CD1c-positive myeloid dendritic cell (primary cell): ENCODE measurements around the gene B3GALT5.

ENCODE experiments used
- DNase-seq: peaks from one replicate; pipeline ENCODE4 v3.0.0-alpha.2; 2016; ENCODE audit errors: extremely low spot score

B3GALT5 gene

DNA sequence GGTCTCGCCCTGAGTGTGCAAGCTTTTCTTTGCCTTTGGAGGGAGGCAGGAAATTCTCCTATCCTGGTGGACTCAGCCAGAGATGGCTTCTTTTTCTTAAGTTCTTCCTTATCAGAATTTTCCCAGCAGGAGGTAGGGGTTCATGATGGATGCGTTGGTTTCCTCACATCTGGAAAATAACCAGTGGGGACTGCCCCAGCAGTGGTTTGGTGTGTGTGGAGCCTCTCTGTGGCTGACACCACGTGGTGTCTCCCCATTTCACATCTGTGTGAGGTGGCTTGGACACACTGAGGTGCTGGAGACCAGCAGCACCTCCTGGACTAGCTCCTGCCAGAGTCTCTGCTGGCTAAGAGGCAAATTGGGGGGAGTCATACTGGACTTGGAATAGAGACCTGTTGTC is 32.6 kb downstream of the B3GALT5 start:
- DNase-seq, result no peak

DNA sequence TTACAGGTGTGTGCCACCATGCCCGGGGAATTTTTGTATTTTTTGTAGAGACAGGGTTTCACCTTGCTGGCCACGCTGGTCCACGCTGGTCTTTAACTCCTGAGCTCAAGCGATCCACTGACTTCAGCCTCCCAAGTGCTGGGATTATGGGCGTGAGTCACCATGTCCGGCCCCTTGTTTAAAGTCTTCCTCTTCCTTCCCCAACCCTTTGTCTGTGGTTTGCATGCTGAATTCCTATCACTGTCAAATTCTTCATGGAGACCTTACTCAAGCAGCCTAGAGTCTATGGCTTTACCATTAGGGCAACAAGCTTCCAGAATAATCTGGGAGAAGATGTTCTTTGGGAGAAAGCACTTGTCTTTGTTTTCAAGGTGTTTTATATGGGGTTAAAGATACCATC is 34.7 kb downstream of the B3GALT5 start:
- no peak for DNase-seq

DNA sequence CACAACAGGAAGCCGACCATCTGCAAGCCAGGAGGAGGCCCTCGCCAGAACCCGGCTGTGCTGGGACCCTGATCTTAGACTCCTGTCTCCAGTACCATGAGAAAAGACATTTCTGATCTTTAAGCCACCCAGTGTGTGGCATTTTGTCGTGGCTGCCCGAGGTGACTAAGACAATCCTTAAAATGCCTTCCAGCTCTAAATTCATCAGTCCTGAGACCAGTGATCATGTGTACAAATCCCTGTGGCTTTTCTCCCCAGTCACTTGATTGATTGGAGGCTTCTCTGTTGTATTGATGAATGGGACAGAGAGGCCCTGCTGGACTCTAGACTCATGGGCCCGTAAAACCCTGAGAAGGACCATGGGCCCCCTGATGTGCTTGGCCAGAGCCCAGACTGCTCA is 36.1 kb downstream of the B3GALT5 start:
- no peak for DNase-seq

DNA sequence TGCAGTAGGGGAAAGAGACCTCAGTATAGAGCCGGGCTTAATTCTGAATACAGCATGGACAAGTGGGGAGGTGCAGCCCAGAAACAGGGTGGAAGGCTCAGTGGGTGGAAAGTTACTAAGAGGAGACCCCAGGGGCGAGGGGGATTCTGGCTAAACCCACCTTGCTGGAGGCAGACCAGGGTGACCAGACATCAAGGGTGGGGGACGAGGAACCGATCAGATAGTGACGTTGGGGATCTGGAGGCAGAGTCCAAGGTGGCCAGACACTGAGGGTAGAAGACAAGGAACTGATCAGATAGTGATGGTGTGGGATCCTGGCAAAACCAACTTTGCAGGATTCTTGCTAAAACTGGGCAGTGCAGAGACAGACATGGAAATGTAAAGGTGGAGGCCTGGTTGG is 36.8 kb downstream of the B3GALT5 start:
- DNase-seq, result no peak

DNA sequence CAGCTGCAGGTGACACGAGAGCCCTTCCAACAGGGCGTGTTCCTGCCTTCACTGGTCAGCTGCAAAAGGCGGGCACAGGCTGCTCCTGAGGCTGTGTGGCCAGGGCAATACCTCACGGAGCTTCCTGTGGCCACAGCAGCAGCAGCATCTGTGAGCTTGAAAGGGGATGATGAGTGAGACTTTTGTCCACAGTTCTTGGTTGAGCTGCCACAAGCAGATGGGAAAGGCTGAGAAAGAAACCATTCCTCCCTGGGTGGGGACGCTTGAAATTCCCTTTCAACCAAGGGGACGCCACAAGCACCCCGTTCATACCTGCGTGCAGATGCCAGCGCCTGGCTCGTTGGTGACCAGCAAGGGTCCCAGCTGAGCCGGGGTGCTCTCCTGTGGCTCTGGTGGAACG is 37.6 kb downstream of the B3GALT5 start:
- DNase-seq, result no peak

DNA sequence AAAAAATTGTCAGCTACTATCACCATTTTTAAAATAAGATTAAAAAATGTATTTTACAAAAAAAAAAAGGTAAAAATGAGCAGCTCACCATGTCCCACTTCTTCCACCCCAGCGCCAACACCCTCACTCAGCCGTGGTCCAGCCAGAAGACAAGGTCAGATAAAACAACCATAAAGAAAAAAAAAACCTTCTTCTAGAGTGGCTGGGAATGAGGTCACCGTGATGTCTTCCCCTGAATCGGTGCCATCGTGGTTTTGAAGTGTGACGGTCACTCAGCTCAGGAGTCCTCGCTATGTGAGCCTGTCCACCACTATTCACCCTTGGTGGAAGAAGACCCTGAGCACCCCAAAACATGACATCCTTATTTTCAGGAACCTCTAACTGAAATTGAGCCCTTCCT is 38.1 kb downstream of the B3GALT5 start:
- DNase-seq, result no peak

DNA sequence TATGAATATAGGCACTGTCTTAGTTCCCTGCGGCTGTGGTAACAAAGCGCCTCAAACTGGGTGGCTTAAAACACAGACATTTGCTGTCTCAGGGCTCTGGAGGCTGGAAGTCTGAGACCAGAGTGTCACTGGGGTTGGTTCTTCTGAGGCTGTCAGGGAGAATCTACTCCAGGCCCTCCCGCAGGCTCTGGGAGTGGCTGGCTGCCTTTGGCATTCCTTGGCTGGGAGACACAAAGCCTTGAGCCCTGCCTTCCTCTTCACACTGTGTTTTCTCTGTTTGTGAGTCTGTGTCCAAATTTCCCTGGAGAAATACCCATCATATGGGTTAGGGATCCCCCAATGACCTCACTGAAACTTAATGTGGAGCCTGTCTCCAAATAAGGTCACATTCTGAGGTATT is 38.5 kb downstream of the B3GALT5 start:
- no peak for DNase-seq

DNA sequence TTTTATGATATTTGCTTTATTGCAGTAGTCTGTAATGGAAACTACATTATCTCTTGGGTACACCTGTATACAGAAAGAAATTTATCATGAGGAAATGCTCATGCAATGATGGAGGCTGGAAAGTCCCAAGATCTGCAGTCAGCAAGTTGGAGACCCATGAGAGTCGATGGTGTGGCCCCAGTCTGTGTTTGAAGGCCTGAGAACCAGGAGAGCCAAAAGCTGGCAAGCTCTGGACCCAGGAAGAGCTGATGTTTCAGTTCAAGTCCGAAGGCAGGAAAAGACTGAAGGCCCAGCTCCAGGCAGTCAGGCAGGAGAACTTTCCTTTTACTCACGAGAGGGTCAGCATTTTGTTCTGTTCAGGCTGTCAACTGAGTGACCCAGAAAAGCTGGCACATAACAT is 42.2 kb downstream of the B3GALT5 start:
- no peak for DNase-seq

DNA sequence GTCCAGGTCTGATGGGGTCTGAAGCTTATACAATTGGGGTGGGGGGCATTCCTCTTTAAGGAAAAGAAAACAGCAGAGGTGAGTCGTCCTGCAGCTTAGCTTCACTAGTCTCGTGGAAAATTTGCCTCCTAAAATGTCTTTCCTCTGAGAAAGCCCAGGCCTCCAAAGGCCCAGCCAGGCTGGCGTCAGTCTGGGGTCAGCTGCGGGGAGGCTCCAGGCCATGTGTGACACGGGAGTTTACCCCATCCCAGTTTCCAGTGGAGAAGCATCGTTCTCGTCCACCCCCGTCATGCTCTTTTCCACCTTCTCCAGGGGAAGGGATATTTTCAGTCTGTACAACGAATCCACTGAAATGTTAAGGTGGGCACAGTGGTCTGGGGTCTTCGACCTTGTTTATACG is 42.8 kb downstream of the B3GALT5 start:
- DNase-seq, result no peak

DNA sequence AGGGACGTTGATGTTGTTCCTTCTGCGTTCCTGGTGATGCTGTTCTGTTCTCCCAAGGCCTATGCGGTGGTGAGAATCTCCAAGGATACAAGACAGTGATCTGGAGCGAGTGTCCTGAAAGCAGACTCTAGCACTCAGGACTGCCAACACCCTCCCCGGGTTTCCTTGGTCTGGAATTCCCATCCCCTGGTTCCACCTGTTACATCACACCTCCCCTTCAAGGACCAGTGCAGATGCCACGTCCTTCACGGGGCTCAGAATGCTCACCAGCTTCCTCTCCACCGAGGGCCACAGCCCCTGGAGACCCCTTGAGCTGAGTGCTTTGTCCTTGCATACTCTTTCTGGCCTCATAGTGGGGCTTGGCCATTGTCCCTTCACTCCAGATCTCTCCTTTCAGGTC is 43.5 kb downstream of the B3GALT5 start:
- no peak for DNase-seq

DNA sequence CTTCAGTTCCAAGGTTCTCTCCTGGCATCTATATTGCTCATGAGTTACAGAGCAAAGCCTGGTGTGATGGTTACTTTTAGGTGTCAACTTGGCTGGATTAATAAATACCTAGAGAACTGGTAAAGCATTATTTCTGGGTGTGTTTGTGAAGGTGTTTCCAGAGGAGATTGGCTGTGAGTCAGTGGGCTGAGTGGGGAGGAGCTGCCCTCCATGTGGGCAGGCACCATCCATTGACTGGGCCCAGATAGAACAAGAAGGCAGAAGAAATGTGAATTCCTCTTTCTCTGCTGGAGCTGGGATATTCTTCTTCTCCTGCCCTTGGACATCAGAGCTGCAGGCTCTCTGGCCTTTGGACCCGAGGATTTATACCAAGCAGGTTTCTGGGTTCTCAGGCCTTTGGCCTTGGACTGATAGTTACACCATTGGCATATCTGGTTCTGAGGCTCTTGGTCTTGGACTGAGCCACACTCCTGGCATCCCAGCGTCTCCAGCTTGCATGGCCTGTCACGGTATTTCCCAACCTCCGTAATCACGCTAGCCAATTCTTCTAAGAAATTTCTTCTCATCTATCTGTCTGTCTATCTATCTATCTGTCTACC is 44.5 kb downstream of the B3GALT5 start:
- no peak for DNase-seq

DNA sequence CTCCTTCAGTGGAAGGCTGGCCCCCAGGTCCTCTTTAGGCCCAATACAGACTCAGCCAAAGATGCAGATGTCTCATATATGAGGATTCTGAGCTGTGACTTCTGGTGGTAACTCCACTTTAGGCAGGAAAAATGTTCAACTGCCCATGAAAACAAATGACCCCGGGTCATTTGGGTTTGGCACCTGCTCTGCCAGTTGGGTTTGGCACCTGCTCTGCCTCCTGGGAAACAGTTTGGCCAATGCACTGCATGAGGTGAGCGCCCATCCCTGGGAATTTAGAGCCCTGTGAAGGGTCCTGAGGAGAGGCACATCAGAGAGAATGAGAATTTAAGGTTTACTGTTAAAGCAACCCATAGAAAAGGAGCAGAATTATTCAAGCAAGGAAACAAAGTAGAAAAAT is 45.3 kb downstream of the B3GALT5 start:
- no peak for DNase-seq

DNA sequence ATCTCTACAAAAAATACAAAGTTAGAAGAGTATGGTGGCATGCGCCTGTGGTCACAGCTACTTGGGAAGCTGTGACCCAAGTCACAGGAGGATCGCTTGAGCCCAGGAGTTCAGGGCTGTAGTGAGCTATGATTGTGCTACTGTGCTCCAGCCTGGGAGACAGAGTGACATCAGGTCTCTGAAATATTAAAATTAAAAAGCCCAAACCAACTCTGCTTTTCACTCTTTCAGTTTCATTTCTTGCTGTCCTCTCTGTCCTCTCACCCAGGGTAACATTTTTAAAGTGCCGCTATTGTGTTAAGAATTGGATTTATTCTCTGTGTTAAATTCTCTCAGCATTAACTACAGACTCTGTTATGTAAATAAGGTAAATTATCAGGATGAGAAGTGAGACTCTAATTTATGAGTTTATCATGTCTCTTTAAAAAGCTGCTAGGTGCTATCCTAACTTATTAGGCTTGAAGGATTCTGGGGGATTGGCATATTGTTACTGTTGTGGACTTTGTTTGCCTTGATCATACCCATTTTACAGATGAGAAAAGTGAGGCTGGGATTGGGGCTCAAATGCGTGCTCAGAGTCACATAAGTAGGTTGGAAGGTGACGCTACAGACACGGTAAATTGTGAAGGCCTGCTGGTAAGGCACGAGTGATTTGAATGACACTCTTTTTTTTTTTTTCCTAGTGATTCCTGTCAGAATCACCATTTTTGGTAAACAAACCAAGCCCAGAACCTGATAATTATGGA is 46.5 kb downstream of the B3GALT5 start:
- DNase-seq, result no peak

DNA sequence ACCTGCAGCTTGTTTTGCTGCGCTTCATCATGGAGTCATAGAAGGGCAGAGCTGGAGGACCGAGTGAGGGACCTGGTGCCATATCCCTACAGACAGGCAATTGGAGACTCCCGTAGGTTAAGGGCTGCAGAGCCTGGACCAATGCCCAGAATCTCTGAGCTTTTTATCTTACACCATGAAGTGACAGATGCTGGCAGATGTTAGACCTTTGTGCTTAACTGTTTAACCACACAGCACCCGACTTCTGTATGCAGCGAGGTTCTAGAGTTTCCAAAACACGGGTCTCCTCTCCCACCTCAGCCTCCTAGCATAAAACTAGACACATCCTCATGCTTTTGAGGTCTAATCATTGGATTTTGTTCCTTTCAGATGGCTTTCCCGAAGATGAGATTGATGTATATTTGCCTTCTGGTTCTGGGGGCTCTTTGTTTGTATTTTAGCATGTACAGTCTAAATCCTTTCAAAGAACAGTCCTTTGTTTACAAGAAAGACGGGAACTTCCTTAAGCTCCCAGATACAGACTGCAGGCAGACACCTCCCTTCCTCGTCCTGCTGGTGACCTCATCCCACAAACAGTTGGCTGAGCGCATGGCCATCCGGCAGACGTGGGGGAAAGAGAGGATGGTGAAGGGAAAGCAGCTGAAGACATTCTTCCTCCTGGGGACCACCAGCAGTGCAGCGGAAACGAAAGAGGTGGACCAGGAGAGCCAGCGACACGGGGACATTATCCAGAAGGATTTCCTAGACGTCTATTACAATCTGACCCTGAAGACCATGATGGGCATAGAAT is 47.6 kb downstream of the B3GALT5 start:
- DNase-seq, result no peak

DNA sequence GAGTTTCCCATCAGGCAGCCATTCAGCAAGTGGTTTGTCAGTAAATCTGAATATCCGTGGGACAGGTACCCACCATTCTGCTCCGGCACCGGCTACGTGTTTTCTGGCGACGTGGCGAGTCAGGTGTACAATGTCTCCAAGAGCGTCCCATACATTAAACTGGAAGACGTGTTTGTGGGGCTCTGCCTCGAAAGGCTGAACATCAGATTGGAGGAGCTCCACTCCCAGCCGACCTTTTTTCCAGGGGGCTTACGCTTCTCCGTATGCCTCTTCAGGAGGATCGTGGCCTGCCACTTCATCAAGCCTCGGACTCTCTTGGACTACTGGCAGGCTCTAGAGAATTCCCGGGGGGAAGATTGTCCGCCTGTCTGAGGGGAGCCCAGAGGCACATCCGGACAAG is 48.4 kb downstream of the B3GALT5 start:
- DNase-seq, result no peak

DNA sequence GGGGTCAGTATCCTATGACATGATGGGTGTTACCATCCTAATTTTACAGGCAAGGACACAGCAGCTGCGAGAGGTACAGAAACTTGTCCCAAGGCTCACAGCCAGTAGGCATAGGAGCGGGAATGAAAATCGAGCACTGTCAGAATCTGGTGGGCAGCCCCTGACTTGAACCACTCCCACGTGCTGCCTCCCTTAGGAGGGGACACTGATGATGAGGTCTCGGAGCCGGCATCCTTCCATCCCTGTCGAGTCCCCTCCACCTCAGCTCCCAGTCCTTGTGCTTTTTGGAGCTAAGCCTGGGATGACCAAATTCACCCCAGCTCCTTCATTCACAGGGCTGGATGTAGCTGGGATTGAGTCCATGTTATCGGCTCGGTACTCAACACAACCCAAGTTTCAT is 49.0 kb downstream of the B3GALT5 start:
- DNase-seq, result no peak

DNA sequence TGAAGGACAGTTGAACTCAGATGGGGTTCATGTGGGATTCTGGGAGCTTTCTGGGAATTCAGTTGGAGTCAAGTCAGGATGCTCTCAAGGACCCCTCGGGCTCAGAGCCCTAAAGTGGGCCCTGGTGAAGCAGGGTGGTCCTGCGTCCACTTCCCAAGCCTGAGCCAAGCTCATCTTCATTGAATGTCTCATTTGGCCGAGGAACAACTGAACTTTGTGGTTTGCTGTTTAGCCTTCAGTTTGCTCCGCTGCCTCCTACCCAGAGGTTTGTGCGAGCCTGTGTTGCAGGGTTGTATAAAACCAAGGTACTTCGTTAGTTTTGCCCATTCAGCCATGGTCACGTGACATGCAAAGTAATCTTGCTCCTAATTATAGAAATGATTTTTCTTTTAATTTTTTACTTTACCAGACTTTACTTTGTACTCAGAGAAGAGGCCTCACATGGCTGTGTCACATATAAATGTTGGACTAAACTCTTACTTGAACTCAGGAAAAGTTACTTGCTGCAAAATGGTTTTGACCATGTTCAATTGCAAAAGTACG is 49.7 kb downstream of the B3GALT5 start:
- DNase-seq, result no peak

DNA sequence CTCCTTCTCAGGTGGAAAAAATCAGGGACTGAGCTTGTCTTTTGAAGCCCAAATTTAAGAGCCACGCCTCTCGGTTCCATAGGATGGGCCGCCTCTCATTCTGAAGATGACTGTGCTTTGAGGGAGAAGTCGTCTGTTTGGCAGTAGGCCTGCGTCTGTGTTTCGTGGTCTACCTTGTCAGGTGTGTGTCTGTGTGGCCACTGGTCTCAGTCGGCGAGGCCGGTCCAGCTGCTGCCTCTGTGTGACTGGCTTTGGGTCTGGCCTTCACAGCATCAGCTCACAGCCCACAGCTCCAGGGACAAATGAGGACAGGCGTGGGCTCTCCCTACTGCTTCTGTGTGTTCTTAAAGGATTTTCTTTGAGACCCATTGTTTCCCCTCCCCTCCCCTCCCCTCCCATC is 50.3 kb downstream of the B3GALT5 start:
- DNase-seq, result no peak

DNA sequence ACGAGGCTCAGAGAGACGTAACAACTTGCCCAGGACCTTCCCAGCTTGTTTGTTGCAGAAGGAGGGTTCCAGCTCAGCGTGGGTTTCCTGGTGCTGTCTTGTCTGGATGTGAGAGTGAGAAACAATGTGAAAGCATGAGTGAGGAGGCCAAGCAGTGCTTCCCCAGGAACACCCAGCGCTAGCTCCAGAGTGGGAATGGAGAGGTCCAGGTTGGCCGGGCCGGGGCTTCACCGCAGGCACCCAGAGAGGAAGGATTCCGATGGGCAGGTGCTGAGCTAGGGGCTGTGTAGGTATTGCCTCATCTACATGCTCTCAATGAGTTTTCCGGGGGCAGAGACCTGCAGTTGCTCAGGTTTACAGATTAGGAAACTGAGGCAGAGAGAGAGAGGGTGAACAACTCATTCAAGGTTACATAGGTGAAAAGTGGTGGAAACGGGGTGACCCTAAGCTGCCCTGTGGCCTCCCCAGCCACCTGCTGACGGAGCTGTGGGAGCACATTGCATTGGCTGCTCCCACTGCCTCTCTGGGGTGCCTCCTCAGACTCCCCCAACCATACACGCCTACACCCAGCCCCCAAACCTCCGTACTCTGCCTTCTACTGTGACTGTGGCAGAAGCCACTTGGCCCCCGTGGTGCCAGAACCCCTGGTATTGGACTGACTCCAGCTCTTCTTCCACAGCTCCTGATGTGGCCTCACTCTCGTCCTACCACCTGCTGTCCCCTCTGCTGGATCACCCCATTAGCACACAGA is 51.2 kb downstream of the B3GALT5 start:
- DNase-seq, result no peak

DNA sequence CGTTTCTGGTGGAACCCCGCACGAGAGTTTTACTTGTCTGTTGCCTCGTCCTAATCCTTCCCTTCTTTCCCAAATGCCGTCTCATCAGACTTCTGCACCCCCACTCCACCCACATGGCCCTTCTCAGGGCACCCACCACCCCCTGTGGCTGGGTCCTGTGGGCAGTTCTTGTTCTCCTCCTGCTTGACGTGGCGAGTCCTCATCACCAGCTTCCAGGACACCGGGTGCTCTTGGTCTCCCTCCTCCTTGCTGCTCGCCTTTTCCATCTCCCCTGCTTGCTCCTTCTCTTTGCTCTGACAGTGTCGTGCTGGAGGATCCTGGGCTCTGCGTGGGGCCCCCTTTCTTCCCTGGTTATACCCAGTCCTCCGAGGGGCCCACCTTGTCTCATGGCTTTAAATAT is 51.8 kb downstream of the B3GALT5 start:
- no peak for DNase-seq

DNA sequence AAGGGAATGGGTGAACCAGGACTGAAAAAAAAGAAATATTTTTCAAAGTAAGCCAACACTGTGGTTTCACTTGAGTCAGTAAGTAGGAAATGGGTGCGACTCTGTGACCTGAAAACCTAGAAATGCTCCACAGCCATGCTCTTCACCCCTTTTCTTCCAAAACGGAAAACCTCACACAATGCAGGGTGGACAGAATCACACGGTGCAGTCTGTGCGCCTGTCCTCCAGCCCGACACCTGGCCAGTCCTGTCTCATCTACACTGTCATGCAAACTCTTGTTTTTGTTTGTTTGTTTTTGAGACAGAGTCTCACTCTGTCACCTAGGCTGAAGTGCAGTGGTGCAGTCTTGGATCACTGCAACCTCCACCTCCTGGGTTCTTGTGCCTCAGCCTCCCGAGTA is 53.3 kb downstream of the B3GALT5 start:
- DNase-seq, result no peak

DNA sequence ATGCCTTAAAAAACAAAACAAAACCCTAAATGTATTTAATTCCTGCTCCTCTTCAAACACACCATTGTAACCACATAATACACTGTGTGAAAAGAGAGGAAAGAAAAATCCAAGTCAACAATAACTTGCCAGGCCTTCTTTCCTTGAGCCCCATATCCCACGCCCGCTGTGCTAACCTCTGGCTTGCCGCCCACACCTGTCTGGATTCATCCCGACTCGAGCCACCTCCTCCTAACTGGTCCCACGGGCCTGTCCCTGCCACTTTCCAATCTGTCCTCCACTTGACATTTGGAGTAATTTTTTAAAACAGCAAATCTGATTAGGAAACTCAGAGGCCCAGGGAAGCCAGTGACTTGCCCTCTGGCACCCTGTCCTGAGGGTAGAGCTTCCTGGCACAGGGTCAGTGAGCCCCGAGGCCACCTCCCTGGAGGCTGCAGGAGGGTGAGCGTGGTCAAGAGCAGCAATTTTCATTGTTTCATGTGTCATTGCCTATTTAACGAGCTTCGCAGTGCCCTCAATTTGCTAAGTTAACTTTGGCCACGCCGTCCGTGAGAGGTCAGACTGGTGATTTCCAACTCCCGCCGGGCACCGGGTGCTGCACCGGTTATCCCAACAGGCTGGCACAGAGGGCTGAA is 54.1 kb downstream of the B3GALT5 start:
- DNase-seq, result no peak
